Ovary (tissue), 9 donors: ENCODE data around the gene KRTAP10-6. TPM values are rescaled to one million over a fixed set of nuclear protein-coding genes. Genes with fewer than 3 reads are reported as not detected.
"Not testable (repeated sequence)": the region's sequence is repeated elsewhere in the genome, so short reads cannot be mapped to it uniquely, and the experiment has no call there.

Experiments
- DNase-seq, 5 donors: peaks; one replicate each; pipeline ENCODE4 v3.0.0-alpha.2; 2019 to 2020
- H3K27ac ChIP-seq, 2 donors: fragments of 200-600 bp; one replicate each; pipeline versions ENCODE4 v1.5.1 to v1.8.0; 2019 to 2022
- H3K27me3 ChIP-seq: fragments of 200-600 bp; one replicate; pipeline ENCODE4 v1.8.0; 2022
- H3K36me3 ChIP-seq: fragments of 200-600 bp; sonication (generic); one replicate; pipeline ENCODE4 v1.5.1; 2019
- H3K4me1 ChIP-seq: one replicate; pipeline ENCODE4 v1.8.1; 2013; ENCODE audit warnings: mild to moderate bottlenecking, moderate library complexity; ENCODE audit not compliant: insufficient read depth
- H3K4me3 ChIP-seq: fragments of 200-600 bp; sonication (generic); one replicate; pipeline ENCODE4 v1.5.1; 2017
- H3K9me3 ChIP-seq, 2 donors: fragments of 200-600 bp in 1 of 2; sonication (generic) in 1 of 2; one replicate each; pipeline versions ENCODE4 v1.5.1 to v1.8.1; 2013 to 2019; ENCODE audit warnings: mild to moderate bottlenecking in 1 of 2, moderate library complexity in 1 of 2
- EP300 ChIP-seq: sonication (generic); formaldehyde crosslinking; IDR thresholded peaks from one replicate; pipeline ENCODE4 v1.6.1; 2017; ENCODE audit warnings: antibody characterized with exemption
- POLR2A ChIP-seq: fragments of 450-650 bp; IDR thresholded peaks from one replicate; pipeline ENCODE4 v1.6.1; 2017; ENCODE audit warnings: antibody characterized with exemption, mild to moderate bottlenecking, moderate library complexity
- WGBS, 3 donors: extraction: QIAGEN DNeasy Blood & Tissue Kit in 1 of 3; methylation state at CpG; one replicate each; pipeline versions ENCODE4 v1.1.5 to v1.1.7; 2013 to 2017; 5-methylcytosine and 5-hydroxymethylcytosine counted together
- intact Hi-C, 4 donors: fragments of 100-400 bp; cut with DNase I; formaldehyde crosslinking; loops; one replicate each; pipeline versions ENCODE4 v1.11.0 to v1.15.1; 2022 to 2023
- polyA plus RNA-seq, 2 donors: library from polyadenylated mRNA; stranded (reverse); fragments of 200-250 nt in 1 of 2; fragments of 350-450 nt in 1 of 2; fragmentation: Illumina TruSeq in 1 of 2; extraction: RNeasy Lipid Tissue Mini Kit (QIAGEN cat#74804) in 1 of 2; gene quantifications; one replicate each; pipeline ENCODE4 v1.2.3, GENCODE V29; 2013 to 2014
- total RNA-seq, 7 donors: library from RNA; depleted of rRNA in 2 of 7; stranded (reverse); fragments of >200 nt in 2 of 7; fragmentation: NEBNext Ultra II Directional in 3 of 7; extraction: Animal tissue kit (Norgen Biotek cat#: 25700) in 3 of 7; gene quantifications; one replicate each; pipeline versions ENCODE4 v1.1.0 to v1.2.4, GENCODE V29; 2016 to 2023
- TF ChIP-seq, protein P1 (sequence below), 3 donors: fragments of 450-650 bp in 2 of 3; fragments of 200-600 bp in 1 of 3; IDR thresholded peaks; one replicate each; pipeline versions ENCODE4 v1.5.1 to v1.8.0; 2016 to 2022; ENCODE audit warnings: antibody characterized with exemption in 3 of 3, mild to moderate bottlenecking in 1 of 3
- donor health status: DM: no; HTN: no; CAD: no; lungs with moderate emphysema.
- donor health status: DM: no; HTN: no; CAD: no.
- donor health status: Bipolar disorder and iron deficiency.
- donor health status: DM: yes; HTN: yes; CAD: no.
- donor health status: DM: no; HTN: no; CAD: no.
- donor health status: DM: yes; HTN: yes; CAD: no.

Gene KRTAP10-6
- total and polyA plus RNA-seq, 9 donors: not detected

DNA sequence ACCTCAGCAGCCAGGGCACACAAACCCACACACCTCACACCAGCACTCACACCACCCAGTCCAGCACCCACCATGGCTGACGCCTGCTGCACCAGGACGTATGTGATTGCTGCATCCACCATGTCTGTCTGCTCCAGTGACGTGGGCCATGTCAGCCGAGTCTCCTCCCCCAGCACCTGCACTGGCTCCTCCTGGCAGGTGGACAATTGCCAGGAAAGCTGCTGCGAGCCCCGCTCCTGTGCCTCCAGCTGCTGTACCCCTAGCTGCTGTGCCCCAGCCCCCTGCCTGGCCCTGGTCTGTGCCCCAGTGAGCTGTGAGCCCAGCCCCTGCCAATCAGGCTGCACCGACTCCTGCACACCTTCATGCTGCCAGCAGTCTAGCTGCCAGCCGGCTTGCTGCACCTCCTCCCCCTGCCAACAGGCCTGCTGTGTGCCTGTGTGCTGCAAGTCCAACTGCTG lies 19.8 kb upstream of the KRTAP10-6 start, which contains the start of gene KRTAP10-8:
Gene KRTAP10-8 (plus strand): TSS at position 51 of the 458 bp plus-strand sequence. CDS start 22 bp downstream, at position 73.
- DNase-seq: no peak
- no peaks in the 10 kb centered on the region for H3K27me3 ChIP-seq
- intact Hi-C loops: no loop called here
- WGBS, 3 donors: 74 to 89% (median 84%) methylated on average over 6 to 8 of the region's 8 CpGs
- H3K9me3 ChIP-seq: no peaks in the 10 kb centered on the region
- H3K27ac ChIP-seq: no peak within 1 kb of the TSS
- no peaks in the 10 kb centered on the region for H3K4me1 ChIP-seq
- H3K36me3 ChIP-seq: no peaks in the 10 kb centered on the region
- H3K4me3 ChIP-seq: no peak within 1 kb of the TSS
- TF ChIP-seq, protein P1, sequence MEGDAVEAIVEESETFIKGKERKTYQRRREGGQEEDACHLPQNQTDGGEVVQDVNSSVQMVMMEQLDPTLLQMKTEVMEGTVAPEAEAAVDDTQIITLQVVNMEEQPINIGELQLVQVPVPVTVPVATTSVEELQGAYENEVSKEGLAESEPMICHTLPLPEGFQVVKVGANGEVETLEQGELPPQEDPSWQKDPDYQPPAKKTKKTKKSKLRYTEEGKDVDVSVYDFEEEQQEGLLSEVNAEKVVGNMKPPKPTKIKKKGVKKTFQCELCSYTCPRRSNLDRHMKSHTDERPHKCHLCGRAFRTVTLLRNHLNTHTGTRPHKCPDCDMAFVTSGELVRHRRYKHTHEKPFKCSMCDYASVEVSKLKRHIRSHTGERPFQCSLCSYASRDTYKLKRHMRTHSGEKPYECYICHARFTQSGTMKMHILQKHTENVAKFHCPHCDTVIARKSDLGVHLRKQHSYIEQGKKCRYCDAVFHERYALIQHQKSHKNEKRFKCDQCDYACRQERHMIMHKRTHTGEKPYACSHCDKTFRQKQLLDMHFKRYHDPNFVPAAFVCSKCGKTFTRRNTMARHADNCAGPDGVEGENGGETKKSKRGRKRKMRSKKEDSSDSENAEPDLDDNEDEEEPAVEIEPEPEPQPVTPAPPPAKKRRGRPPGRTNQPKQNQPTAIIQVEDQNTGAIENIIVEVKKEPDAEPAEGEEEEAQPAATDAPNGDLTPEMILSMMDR (IDR thresholded peaks at IDR 0.05): no peak

- WGBS, 3 donors: 84 to 90% (median 89%) methylated on average over 4 of the region's 4 CpGs
- Histone ChIP-seq H3K36me3 (no peaks in the 10 kb centered on the region), H3K9me3 (no peaks in the 10 kb centered on the region), H3K4me1 (no peaks in the 10 kb centered on the region), H3K27ac (no peak overlapping the region), H3K27me3 (no peaks in the 10 kb centered on the region), H3K4me3 (no peak overlapping the region)
- DNase-seq: no peak
- TF ChIP-seq EP300: no peak
- TF ChIP-seq, protein P1 (IDR thresholded peaks at IDR 0.05): no peak
- TF ChIP-seq POLR2A: no peak
- intact Hi-C loops: no loop called here
Measured at GRCh38 chr21:44611551-44611950, 19.2 kb upstream of the KRTAP10-6 start.

- H3K36me3 ChIP-seq, DNase-seq, H3K4me3 ChIP-seq, H3K9me3 ChIP-seq, H3K27me3 ChIP-seq, intact Hi-C loops, H3K27ac ChIP-seq, H3K4me1 ChIP-seq: not testable (repeated sequence)
- WGBS, 3 donors: 91 to 95% (median 92%) methylated on average over 7 of the region's 7 CpGs
Measured at GRCh38 chr21:44610157-44610843, 18.0 kb upstream of the KRTAP10-6 start.

- TF ChIP-seq POLR2A (no peak), EP300 (no peak)
- TF ChIP-seq, protein P1 (IDR thresholded peaks at IDR 0.05): no peak
- intact Hi-C loops: no loop called here
- Histone ChIP-seq H3K27me3 (no peaks in the 10 kb centered on the region), H3K4me1 (no peaks in the 10 kb centered on the region), H3K4me3 (no peak overlapping the region), H3K36me3 (no peaks in the 10 kb centered on the region), H3K9me3 (no peaks in the 10 kb centered on the region), H3K27ac (no peak overlapping the region)
- DNase-seq: no peak
Measured at GRCh38 chr21:44609193-44609592, 16.9 kb upstream of the KRTAP10-6 start.

GRCh38 chr21:44606495-44606894 lies 14.2 kb upstream of the KRTAP10-6 start:
- no peak for DNase-seq
- H3K4me3 ChIP-seq: no peak overlapping the region
- no peaks in the 10 kb centered on the region for H3K4me1 ChIP-seq
- no peaks in the 10 kb centered on the region for H3K36me3 ChIP-seq
- WGBS, 3 donors: 70 to 75% (median 73%) methylated on average over 4 of the region's 4 CpGs
- intact Hi-C loops: no loop called here
- H3K27ac ChIP-seq: no peak overlapping the region
- H3K27me3 ChIP-seq: no peaks in the 10 kb centered on the region
- no peaks in the 10 kb centered on the region for H3K9me3 ChIP-seq
- TF ChIP-seq EP300 (no peak), POLR2A (no peak)
